AG09309 (cell line): ENCODE measurements around the gene OOEP.

Experiments
- DNase-seq: peaks from one replicate; pipeline ENCODE4 v3.0.0-alpha.2; 2010; ENCODE audit warnings: low read depth
- H3K4me3 ChIP-seq: 2 replicates; pipeline ENCODE4 v1.5.1; 2011; ENCODE audit warnings: mild to moderate bottlenecking, low read depth, low read length, moderate library complexity; ENCODE audit not compliant: control insufficient read depth
- CTCF ChIP-seq: IDR thresholded peaks from 2 replicates; pipeline ENCODE4 v1.5.1; 2011; ENCODE audit warnings: mild to moderate bottlenecking, low read depth, low read length, inconsistent platforms; ENCODE audit not compliant: insufficient read depth, control insufficient read depth; ENCODE audit errors: missing control alignments

OOEP gene

GRCh38 chr6:73341335-73341734 lies 28.4 kb downstream of the OOEP start:
- H3K4me3 ChIP-seq, result no peak overlapping the region
- TF ChIP-seq CTCF, result no peak
- DNase-seq, result no peak

GRCh38 chr6:73340048-73340447 lies 29.6 kb downstream of the OOEP start:
- no peak overlapping the region for H3K4me3 ChIP-seq
- no peak for TF ChIP-seq CTCF
- DNase-seq, result no peak

- H3K4me3 ChIP-seq, result no peak overlapping the region
- no peak for DNase-seq
- TF ChIP-seq CTCF, result no peak
These were observed 30.4 kb downstream of the OOEP start for GRCh38 chr6:73339340-73339739.

GRCh38 chr6:73329201-73329600 lies 40.5 kb downstream of the OOEP start:
- DNase-seq, result no peak
- no peak overlapping the region for H3K4me3 ChIP-seq
- TF ChIP-seq CTCF, result no peak

- H3K4me3 ChIP-seq, result no peak overlapping the region
- TF ChIP-seq CTCF, result no peak
- DNase-seq, result no peak
These were observed 40.9 kb downstream of the OOEP start for GRCh38 chr6:73328790-73329189.

- no peak for DNase-seq
- no peak for TF ChIP-seq CTCF
These were observed 44.0 kb downstream of the OOEP start for GRCh38 chr6:73325656-73326055.

GRCh38 chr6:73323323-73323722 lies 46.4 kb downstream of the OOEP start:
- no peak for TF ChIP-seq CTCF
- DNase-seq, result no peak
- no peak overlapping the region for H3K4me3 ChIP-seq

More at GRCh38 chr6:73325656-73326055, 44.0 kb downstream of the OOEP start:
- H3K4me3 ChIP-seq, result no peak overlapping the region
